Measurements from ENCODE around the gene PIK3R1. TPM values are rescaled to one million over a fixed set of nuclear protein-coding genes. Genes with fewer than 3 reads are reported as not detected.
A peak's percentile ranks its signal among the peaks of the same experiment; 100 is the strongest.

Gene PIK3R1
- total and polyA plus RNA-seq, 2 experiments from 2014 or later, result 5.9 to 9.8 TPM

DNA sequence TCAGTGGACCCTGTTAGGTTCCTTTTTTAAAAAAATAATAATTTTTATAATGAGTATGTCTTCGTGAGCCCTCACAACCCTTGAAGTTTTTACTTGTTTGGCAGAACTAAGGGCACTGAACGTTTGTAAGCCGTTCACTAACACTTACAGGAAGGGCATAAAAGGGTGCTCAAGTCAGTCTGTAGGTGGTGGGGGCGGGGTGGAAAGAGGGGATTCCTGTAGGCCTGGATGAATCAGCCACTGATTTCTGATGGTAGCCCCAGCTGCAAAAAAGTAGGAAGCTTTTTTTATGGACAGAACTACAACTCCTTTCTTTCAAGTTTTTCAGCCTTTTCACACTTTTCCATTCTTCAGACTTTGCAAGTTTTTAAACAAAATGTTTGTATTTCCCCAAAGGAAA is 35.8 kb downstream of the PIK3R1 start:
- Mint-ChIP-seq H3K27me3 (ENCODE audit: insufficient read depth, low read depth, poor library complexity) (peaks cover 5% of the 10 kb centered on the region), H3K4me1 (peaks cover 36% of the 10 kb centered on the region), H3K27ac (no peak overlapping the region; the same call in 1 of the 2 replicates), H3K36me3 (ENCODE audit: low read depth) (no peaks in the 10 kb centered on the region), H3K9me3 (no peaks in the 10 kb centered on the region), H3K4me3 (no peak overlapping the region)
- Histone ChIP-seq H3K9me2 (ENCODE audit: insufficient read depth) (no peaks in the 10 kb centered on the region), H3K79me2 (replicated peaks; ENCODE audit: insufficient read depth) (no peaks in the 10 kb centered on the region; the same call in 1 of the 2 replicates), H2AFZ (no peak overlapping the region), H3K4me2 (peak overlapping the region; percentile 39), H3K27ac (ENCODE audit: low read depth) (no peak overlapping the region), H3F3A (replicated peaks; ENCODE audit: low read depth) (no peaks in the 10 kb centered on the region), H3K4me1 (ENCODE audit: insufficient read depth) (peaks cover 36% of the 10 kb centered on the region), H3K36me3 (ENCODE audit: insufficient read depth) (no peaks in the 10 kb centered on the region), H3K27me3 (ENCODE audit: insufficient read depth) (no peaks in the 10 kb centered on the region), H3K4me3 (no peak overlapping the region), H4K20me1 (replicated peaks; ENCODE audit: insufficient read depth) (no peaks in the 10 kb centered on the region)
- DNase-seq (ENCODE audit: low spot score) (no peak), ATAC-seq (peak; percentile 32)
- TF ChIP-seq, protein P1, sequence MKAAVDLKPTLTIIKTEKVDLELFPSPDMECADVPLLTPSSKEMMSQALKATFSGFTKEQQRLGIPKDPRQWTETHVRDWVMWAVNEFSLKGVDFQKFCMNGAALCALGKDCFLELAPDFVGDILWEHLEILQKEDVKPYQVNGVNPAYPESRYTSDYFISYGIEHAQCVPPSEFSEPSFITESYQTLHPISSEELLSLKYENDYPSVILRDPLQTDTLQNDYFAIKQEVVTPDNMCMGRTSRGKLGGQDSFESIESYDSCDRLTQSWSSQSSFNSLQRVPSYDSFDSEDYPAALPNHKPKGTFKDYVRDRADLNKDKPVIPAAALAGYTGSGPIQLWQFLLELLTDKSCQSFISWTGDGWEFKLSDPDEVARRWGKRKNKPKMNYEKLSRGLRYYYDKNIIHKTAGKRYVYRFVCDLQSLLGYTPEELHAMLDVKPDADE (IDR thresholded peaks at IDR 0.05), result no peak
- TF ChIP-seq STAT1 (IDR thresholded peaks at IDR 0.05; ENCODE audit: unreplicated experiment) (no peak), CTCF (conservative IDR thresholded peaks at IDR 0.05; ENCODE audit: low read depth in 2 of 2) (no peak), EZH2phosphoT487 (IDR thresholded peaks at IDR 0.05; ENCODE audit: unreplicated experiment) (no peak), ZNF114 (CRISPR knock-in tag; IDR thresholded peaks at IDR 0.05) (no peak)

GRCh38 chr5:68251804-68252522 is 36.4 kb downstream of the PIK3R1 start:
- DNase-seq (ENCODE audit: low spot score), result no peak
- Histone ChIP-seq H3K9me2 (ENCODE audit: insufficient read depth) (no peaks in the 10 kb centered on the region), H4K20me1 (replicated peaks; ENCODE audit: insufficient read depth) (no peaks in the 10 kb centered on the region), H3K36me3 (ENCODE audit: insufficient read depth) (no peaks in the 10 kb centered on the region), H3K27ac (ENCODE audit: low read depth) (no peak overlapping the region), H2AFZ (no peak overlapping the region), H3K4me2 (peak overlapping the region; percentile 39), H3F3A (replicated peaks; ENCODE audit: low read depth) (no peaks in the 10 kb centered on the region), H3K27me3 (ENCODE audit: insufficient read depth) (no peaks in the 10 kb centered on the region), H3K4me1 (ENCODE audit: insufficient read depth) (peaks cover 36% of the 10 kb centered on the region), H3K79me2 (replicated peaks; ENCODE audit: insufficient read depth) (no peaks in the 10 kb centered on the region; the same call in 1 of the 2 replicates), H3K4me3 (no peak overlapping the region)
- Mint-ChIP-seq H3K9me3 (no peaks in the 10 kb centered on the region), H3K27me3 (ENCODE audit: insufficient read depth, low read depth, poor library complexity) (peaks cover 9% of the 10 kb centered on the region), H3K27ac (no peak overlapping the region; the same call in 1 of the 2 replicates), H3K4me1 (peaks cover 36% of the 10 kb centered on the region), H3K4me3 (no peak overlapping the region), H3K36me3 (ENCODE audit: low read depth) (no peaks in the 10 kb centered on the region)
- ATAC-seq, result no peak
- no peak for TF ChIP-seq NANOG (IDR thresholded peaks at IDR 0.05; ENCODE audit: borderline replicate concordance)
- no peak for TF ChIP-seq ZNF462 (CRISPR knock-in tag; IDR thresholded peaks at IDR 0.05)
- TF ChIP-seq ZNF331 (CRISPR knock-in tag; IDR thresholded peaks at IDR 0.05; ENCODE audit: low read depth), result no peak
- TF ChIP-seq POLR2AphosphoS5 (IDR thresholded peaks at IDR 0.05; ENCODE audit: low read depth), result no peak
- no peak for TF ChIP-seq CTCF (conservative IDR thresholded peaks at IDR 0.05; ENCODE audit: low read depth in 2 of 2)
- no peak for TF ChIP-seq EZH2phosphoT487 (IDR thresholded peaks at IDR 0.05; ENCODE audit: unreplicated experiment)
